GM18861 (cell line): Measurements from ENCODE around the gene FAF1.
A peak's percentile ranks its signal among the peaks of the same experiment; 100 is the strongest.
"Not testable (repeated sequence)": the region's sequence is repeated elsewhere in the genome, so short reads cannot be mapped to it uniquely, and the experiment has no call there.

Source experiments
- ATAC-seq: cut with Tn5 transposase; IDR thresholded peaks from one replicate; pipeline ENCODE4 v1.9.1; 2021; ENCODE audit not compliant: unreplicated experiment

The FAF1 gene

DNA sequence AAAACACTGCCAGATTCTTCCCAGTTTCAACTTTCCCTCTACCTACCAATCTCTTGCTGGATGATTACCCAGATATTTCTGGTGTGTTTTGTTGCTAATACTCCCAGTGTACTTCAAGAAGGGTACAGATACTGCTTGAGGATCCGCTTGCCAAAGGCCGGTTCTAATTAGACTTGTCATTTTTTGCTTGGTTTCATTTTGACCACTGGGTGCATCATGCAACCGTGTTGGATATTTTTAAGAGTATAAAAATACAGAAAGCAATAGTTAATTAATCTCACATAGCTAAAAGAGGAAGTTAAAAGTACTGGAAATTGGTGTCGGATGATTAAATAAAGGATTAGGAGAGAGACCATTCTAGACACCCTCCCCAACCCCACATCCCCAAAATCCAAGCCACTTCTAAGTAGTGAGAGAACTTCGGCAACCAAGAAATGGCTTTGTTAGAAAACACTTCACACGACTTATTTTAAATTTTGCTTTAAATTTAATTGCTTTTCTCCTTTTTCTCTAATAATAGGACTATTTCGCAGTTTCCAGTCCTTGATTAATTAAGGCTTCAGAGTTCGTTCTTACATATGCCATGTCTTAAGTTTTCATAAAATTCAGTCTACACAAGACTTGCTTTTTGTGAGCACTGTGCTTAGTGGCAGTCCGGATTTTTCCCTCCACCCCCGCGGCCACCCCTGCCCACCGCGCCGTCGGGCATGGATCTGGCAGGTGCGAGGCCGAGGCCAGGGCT, 7.5 kb upstream of the FAF1 start:
- ATAC-seq = no peak

DNA sequence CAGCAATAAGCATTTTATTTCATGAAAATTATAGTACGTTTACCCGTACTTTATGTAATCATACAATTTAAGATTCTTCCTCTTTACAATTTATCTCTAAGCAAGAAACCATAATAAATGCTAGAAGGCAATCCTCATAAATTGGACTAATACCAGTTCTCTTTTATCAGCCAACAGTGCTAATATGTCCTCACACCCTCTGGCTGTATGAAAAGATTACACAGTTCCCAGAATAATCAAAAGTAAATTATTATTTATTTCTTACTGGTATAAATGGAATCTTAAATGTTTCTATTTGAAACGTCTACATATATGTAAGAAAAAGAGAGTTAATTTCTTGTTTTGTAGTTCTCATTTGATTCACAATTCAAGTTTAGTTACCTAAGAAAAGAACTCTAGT, 6.9 kb upstream of the FAF1 start:
- ATAC-seq = no peak

DNA sequence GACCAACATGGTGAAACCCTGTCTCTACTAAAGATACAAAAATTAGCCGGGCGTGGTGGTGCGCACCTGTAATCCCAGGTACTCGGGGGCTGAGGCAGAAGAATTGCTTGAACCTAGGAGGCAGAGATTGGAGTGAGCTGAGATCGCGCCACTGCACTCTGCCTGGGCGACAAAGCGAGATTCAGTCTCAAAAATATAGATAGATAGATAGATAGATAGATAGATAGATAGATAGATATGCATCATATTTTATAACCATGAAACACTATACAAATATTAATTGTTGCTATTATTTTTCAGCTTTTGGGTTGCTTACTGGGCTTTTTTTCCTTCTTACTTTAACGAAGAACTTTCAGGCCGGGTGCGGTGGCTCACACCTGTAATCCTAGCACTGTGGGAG, 4.8 kb upstream of the FAF1 start:
- ATAC-seq = no peak

DNA sequence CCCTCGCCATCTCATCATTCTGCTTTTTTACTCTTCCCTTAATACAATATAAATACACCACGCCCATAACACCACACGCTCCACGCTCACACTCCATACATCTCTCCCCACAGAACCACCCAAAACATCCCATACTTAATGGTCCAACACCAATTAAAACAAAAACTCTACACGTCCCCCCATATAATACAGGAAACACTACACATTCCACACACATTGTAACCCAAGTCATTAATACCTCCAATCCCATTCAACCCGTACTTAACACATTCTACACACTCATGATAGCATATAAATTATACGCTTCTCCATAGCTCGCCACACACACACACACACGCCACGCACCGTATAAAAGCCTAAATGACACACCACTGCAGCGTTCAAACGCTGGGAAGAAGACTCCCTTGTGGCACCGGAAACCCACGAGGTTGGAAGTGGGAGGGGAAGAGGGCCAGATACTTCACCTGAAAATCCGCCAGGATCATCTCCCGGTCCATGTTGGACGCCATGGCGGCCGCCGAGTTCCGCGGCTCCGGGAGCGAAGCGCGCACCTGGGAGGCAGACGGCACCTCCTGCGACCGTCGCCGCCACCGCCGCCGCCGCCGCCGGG, 659 bp downstream of the FAF1 start:
- no peak for ATAC-seq

DNA sequence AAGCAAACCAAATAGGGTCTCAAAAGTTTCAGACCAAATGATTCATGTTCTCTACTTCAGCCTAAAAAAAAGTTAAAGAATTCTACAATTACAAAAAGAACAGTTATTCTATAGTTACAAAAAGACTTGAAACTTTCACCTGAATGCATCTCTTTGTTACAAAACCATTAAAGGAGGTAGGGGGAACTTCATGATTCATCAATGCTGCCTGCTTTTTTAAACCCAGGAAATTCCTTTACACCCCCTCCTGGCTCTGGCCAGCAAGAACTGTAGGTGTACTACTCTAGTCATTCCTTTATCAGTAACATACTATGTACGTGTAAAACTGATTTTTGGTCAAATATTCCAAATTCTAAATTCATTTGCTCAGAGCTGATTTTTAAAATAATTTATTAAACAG, 5.0 kb downstream of the FAF1 start:
- no peak for ATAC-seq

DNA sequence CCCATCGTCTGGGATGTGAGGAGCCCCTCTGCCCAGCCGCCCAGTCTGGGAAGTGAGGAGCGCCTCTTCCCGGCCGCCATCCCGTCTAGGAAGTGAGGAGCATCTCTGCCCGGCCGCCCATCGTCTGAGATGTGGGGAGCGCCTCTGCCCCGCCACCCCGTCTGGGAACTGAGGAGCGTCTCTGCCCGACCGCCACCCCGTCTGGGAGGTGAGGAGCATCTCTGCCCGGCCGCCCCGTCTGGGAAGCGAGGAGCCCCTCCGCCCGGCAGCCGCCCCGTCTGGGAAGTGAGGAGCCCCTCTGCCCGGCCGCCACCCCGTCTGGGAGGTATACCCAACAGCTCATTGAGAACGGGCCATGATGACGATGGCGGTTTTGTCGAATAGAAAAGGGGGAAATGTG, 7.5 kb downstream of the FAF1 start:
- not testable (repeated sequence) for ATAC-seq

DNA sequence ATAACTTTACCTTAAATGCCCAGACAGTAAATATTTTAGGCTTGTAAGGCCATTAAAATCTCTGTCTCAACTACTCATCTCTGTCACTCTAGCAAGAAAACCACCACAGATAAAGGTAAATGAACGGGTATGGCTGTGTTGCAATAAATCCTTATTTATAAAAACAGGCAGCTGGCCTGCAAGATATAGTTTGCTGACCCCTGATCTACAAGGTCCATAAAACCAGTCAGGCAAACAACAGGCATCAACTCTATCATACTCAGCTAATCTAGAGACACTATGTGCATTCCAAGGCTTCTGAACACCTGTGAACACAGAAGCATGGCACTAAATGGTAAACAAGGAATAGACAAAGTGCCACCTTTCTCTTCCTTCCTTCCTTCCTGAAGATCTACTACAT, 9.7 kb downstream of the FAF1 start:
- no peak for ATAC-seq

DNA sequence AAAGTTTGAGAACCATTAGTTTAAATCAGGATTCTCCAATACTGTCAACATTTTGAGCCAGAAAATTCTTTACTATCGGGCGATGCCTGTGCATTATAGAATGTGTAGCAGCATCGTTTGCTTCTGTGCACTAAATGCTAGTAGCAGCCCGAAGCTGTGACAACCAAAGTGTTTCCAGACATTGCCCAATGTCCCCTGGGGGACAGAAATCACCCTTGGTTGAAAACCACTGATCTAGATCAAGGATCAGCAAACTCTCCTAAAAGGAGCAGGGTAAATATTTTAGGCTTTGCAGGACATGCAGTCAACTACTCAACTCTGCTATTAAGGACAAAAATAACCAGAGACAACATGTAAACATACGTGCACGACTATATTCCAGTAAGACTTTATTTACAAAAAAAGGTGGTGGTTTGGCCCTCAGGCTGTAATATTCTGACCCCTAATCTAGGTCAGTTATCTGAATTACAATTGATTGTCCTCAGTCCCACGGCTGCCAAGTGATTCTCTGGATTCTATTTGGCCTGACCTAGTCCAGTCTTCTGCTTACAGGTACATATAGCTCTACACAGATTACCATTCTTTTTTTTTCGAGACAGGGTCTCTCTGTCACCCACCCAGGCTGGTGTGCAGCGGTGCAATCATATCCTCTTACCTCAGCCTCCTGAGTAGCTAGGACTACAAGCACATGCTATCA, 10.6 kb downstream of the FAF1 start:
- ATAC-seq = no peak

DNA sequence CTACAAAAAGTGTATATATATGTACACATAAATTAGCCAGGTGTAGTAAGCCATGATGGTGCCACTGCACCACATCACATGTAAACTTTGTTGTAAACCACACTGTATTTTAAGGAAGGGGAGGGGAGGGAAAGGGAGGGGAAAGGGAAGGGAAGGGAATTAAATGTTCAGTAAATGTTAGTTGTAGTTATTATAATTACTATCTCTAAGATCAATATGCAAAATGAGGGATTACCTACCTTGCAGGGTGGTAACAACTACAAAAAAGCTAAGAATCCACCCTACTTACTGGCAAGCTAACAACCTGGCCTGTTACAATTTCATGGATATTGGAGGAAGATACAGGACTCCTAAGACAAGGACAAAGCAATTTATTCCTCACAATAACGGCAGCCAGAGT, 17.7 kb downstream of the FAF1 start:
- no peak for ATAC-seq

DNA sequence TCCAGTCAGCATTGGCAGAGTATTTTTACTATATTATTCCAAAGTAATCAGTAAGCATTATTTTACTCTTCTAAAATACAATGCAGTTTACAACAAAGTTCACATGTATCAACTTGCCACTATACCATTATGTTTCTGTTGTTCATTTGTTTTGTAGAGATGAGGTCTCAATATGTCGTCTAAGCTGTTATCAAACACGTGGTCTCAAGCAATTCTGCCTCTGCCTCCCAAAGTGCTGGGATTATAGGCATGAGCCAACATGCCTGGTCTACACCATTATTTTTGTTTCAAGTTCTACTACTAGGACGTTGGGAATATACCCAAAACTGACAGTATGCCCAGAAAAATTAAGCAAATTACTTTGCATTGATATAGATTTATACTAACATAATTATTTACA, 19.8 kb downstream of the FAF1 start:
- ATAC-seq = no peak

DNA sequence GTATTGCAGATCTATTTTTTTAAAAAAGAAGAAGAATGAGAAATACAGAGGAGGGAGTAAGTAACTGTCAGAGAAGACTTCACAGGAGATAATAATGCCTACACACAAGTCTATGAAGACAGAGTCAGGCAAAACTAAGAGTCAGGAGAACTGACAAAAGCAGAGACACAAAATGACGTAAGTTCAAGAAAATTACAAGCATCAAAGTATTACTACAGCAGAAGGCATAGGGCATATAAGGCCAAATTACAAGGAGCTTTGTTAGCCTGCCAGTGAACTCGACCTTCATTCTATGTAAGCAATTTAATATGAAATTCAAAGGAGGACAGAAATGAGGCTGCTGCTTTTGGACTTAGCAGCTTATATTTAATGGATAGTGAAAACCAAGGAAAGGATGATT, 23.7 kb downstream of the FAF1 start:
- no peak for ATAC-seq

DNA sequence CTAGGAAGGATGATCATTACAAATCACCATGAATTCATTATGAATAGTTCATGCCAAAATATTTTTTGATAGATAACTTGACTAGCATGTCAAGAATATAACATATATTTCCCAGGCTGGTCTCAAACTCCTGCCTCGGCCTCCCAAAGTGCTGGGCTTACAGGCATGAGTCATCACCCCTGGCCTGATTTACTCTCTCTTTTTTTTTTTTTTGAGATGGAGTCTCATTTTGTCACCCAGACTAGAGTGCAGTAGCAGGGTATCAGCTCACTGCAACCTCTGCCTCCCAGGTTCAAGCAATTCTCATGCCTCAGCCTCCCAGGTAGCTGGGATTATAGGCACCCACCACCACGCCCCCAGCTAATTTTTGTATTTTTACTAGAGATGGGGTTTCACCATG, 24.8 kb downstream of the FAF1 start:
- not testable (repeated sequence) for ATAC-seq

DNA sequence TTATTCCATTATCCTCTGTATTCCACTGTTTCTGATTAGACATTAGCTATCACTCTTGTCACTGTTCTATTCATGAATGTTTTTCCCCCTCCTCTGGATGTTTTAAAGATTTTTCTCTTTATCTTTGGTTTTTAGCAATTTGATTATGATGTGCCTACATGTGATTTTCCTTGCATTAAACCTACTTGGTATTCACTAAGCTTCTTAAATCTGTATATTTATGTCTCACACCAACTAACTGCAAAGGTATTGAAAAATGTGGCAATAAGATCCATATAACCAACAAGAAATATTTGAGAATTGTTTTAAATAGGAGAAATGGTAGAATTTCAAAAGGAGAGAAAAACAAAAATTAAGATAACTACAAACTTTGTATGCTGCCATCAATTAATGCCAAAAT, 25.2 kb downstream of the FAF1 start:
- ATAC-seq = no peak

DNA sequence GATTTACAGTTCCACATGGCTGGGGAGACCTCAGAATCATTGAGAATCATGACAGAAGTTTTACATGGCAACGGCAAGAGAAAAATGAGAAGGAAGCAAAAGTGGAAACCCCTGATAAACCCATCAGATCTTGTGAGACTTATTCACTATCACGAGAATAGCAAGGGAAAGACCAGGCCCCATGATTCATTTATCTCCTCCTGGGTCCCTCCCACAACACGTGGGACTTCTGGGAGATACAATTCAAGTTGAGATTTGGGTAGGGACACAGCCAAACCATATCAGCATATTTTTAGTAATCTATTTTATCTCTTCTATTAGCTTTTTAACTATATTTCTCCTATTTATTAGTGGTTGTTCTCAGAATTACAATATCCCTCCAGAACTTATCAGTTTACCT, 26.3 kb downstream of the FAF1 start:
- not testable (repeated sequence) for ATAC-seq

DNA sequence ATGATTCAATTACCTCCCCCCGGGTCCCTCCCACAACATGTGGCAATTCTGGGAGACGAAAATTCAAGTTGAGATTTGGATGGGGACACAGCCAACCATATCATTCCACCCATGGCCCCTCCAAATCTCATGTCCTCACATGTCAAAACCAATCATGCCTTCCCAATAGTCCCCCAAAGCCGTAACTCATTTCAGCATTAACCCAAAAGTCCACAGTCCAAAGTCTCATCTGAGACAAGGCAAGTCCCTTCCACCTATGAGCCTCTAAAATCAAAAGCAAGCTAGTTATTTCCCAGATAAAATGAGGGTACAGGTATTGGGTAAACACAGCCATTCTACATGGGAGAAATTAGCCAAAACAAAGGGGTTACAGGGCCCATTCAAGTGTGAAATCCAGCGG, 28.0 kb downstream of the FAF1 start:
- ATAC-seq = not testable (repeated sequence)

DNA sequence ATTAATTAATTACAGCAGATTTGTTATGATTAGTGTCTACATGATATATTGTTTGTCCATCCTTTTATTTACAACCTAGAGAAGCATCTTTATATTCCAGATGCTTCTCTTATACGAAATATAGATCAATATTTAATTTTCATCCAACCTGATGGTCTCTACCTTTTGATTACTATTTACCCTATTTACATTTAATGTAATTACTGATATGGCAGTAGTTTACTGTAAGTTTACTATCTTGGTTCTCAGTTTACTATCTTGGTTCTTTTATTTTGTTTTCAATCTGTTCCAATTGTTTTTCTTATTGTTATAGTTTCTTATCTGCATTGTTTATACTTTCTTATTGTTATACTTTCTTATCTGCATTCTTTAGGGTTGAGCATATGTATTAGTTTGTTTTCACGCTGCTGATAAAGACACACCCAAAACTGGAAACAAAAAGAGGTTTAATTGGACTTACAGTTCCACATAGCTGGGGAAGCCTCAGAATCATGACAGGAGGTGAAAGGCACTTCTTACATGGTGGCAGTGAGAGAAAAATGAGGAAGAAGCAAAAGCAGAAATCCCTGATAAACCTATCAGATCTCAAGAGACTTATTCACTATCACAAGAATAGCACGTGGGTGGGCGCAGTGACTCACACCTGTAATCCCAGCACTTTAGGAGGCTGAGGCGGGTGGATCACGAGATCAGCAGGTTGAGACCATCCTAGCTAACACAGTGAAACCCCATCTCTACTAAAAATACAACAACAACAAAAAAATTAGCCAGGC, 28.9 kb downstream of the FAF1 start:
- ATAC-seq = no peak

DNA sequence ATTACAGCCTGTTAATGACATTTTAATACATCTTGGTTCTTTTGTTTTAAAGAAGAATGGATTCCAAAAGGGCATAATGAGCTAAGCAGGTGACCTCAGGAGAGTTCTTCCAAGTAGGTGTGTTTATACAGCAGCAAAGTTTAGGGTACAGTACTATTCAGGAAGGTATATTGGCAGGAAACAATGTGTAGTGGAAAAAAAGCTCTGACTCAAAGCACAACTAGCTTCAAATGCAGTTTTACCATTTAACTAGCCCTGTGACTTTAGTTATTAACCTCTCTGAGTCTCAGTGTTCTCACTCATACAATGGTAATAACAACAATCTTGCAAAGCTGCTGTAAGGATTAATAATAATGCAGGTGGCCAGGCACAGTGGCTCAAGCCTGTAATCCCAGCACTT, 29.9 kb downstream of the FAF1 start:
- ATAC-seq = peak; percentile 89

DNA sequence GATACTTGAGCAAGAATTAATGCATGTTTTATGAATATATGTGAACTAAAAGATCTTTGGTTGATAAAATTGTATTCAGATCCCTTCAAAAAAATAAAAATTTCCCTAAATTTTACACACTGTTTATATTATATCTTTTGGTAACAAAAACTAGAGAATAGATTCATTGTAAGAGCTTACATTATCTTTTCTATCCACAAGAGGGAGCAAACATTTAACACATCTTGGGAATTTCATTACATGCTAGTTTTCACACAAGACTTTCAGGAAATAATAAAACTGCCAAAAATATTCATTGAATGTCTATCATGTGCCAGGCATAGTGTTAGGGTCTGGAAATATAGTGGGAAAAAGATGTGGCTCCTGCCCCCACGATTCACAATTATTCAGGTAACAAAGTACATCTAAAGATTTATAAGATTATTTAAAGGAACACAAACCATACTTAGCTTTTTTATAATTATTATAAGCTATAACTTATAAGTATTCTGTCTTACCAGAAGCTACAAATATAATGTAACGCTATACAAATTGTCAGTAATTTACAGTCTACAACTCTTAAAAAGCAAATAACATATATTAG, 30.6 kb downstream of the FAF1 start:
- ATAC-seq = no peak

DNA sequence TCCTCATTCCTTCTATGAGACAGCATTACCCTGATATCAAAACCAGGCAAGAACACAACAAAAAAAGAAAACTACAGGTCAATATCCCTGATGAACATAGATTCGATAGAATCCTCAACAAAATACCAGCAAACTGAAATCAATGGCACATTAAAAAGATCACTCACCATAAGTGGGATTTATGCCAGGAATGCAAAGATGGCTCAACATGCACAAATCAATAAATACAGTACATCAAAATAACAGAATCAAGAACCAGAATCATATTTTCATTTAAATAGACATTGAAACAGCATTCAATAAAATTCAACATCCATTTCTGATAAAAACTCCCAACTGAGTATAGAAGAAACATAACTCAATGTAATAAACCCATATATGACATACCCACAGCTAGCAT, 36.5 kb downstream of the FAF1 start:
- no peak for ATAC-seq

DNA sequence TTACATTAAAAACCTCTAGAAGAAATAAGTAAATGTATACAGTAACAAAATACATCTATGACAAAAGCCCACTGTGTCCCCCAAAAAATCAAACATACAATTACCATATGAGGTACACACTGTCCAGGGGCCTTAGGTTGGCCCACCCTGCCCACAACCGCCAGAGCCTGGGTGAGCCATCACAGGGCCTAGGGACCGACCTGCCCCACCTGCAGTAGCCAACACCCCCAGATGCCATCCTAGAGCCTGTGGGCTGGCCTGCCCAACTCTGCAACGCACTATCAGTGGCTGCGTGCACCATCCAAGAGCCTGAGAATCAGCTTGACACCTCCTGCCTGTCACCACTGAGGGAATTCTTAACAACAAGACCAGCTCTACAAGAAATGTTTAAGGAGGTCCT, 39.0 kb downstream of the FAF1 start:
- no peak for ATAC-seq

DNA sequence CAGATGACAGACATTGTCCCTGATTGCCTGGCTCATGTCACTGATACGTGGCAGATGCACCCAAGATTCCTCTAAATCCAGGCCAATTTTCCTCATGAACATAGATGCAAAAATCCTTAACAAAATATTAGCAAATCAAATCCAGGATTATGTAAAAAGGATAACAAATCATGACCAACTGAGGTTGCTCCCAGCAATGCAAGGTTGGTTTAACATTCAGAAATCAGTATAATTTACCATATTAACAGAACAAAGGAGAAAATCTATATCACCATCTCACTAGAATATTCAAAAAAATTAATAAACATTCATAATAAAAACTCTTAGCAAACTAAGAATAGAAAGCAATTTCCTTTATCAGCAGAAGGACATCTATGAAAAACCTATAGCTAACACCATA, 39.7 kb downstream of the FAF1 start:
- no peak for ATAC-seq
